ENCODE results near the gene VWA7.

GRCh38 chr6:31723245-31723979 is 53.7 kb downstream of the VWA7 start, which contains the start of gene MPIG6B:
- TF ChIP-seq EZH2 (IDR thresholded peaks at IDR 0.05; ENCODE audit: borderline replicate concordance, low read length) (no peak), CTCF (IDR thresholded peaks at IDR 0.05; ENCODE audit: low read length) (no peak)

All from OCI-LY1 (cell line).